ENCODE results near the gene AKNA. TPM values are rescaled to one million over a fixed set of nuclear protein-coding genes. Genes with fewer than 3 reads are reported as not detected.

The AKNA gene
- total RNA-seq, 1 donor from 2014 or later: 24.6 TPM

DNA sequence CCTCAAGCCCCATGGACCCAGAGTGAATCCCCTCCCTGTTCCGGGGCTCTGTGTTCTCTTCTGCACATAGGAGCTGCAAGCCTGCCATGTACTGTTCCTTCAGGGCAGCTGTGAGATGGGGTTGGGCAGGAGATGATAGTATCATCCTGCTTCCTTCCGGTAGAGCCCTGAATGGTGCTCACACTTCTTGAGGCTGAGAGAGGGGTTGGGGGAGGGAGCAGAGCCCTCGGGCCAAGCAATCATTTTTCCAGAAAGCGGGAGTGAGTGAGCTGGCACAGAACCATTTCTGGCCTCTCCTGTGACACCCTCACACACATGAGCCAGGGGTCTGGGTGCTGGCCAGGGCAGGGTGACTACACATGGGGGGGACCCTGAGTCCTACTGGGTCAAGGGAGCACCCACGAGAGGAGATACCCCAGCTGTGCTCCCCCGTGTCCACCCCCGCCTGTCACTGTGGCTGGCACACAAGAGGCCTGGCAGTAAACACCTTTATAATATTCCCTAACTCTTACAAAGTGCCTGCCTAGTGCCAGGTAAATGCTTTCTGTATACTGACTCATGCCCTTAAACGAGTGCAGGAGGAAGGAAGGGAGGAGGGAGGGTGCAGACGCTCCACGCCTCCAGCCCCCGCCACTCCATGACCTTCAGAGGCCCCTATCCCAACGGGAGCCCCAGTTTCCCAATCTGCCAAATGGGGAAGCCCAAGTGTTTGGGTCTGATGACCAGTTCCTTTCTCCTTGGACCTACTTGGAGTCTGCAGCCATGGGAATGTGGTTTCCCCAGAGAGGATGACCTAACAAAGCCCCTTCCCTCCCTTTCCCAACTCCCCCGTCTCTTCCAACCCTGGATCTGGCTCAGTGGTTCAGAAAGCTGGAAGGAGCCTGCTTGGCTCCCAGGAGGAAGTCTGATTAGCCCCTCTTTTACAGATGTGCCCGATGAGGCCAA is 15.5 kb downstream of the AKNA start:
- Mint-ChIP-seq H3K27ac (no peak overlapping the region), H3K9me3 (ENCODE audit: low read depth) (no peaks in the 10 kb centered on the region), H3K27me3 (no peaks in the 10 kb centered on the region), H3K4me1 (ENCODE audit: low read depth) (no peaks in the 10 kb centered on the region), H3K36me3 (ENCODE audit: insufficient read depth) (peaks cover 2% of the 10 kb centered on the region), H3K4me3 (ENCODE audit: low read depth) (no peak overlapping the region)
- TF ChIP-seq CTCF (IDR thresholded peaks at IDR 0.05; ENCODE audit: unreplicated experiment): no peak
- DNase-seq (ENCODE audit: low spot score, unreplicated experiment): no peak

- TF ChIP-seq CTCF (IDR thresholded peaks at IDR 0.05; ENCODE audit: unreplicated experiment): no peak
- no peak overlapping the region for H3K4me3 Mint-ChIP-seq (ENCODE audit: low read depth)
- DNase-seq (ENCODE audit: low spot score, unreplicated experiment): no peak
- H3K9me3 Mint-ChIP-seq (ENCODE audit: low read depth): no peaks in the 10 kb centered on the region
- peaks cover 2% of the 10 kb centered on the region for H3K36me3 Mint-ChIP-seq (ENCODE audit: insufficient read depth)
- no peaks in the 10 kb centered on the region for H3K4me1 Mint-ChIP-seq (ENCODE audit: low read depth)
- H3K27ac Mint-ChIP-seq: no peak overlapping the region
- H3K27me3 Mint-ChIP-seq: no peaks in the 10 kb centered on the region
These were observed 16.3 kb downstream of the AKNA start for GRCh38 chr9:114371343-114371944.

- Mint-ChIP-seq H3K36me3 (ENCODE audit: insufficient read depth) (peaks cover 2% of the 10 kb centered on the region), H3K27me3 (no peaks in the 10 kb centered on the region), H3K9me3 (ENCODE audit: low read depth) (no peaks in the 10 kb centered on the region), H3K4me3 (ENCODE audit: low read depth) (no peak overlapping the region), H3K4me1 (ENCODE audit: low read depth) (no peaks in the 10 kb centered on the region), H3K27ac (no peak overlapping the region)
- no peak for TF ChIP-seq CTCF (IDR thresholded peaks at IDR 0.05; ENCODE audit: unreplicated experiment)
- DNase-seq (ENCODE audit: low spot score, unreplicated experiment): no peak
These were observed 16.8 kb downstream of the AKNA start for GRCh38 chr9:114370968-114371320.

- no peak overlapping the region for H3K27ac Mint-ChIP-seq
- no peak for TF ChIP-seq CTCF (IDR thresholded peaks at IDR 0.05; ENCODE audit: unreplicated experiment)
These were observed 17.4 kb downstream of the AKNA start for GRCh38 chr9:114370251-114370967.

More at GRCh38 chr9:114370251-114370967, 17.4 kb downstream of the AKNA start:
- no peaks in the 10 kb centered on the region for H3K4me1 Mint-ChIP-seq (ENCODE audit: low read depth)
- no peak overlapping the region for H3K4me3 Mint-ChIP-seq (ENCODE audit: low read depth)
- H3K27me3 Mint-ChIP-seq: no peaks in the 10 kb centered on the region
- peaks cover 2% of the 10 kb centered on the region for H3K36me3 Mint-ChIP-seq (ENCODE audit: insufficient read depth)
- no peak for DNase-seq (ENCODE audit: low spot score, unreplicated experiment)
- no peaks in the 10 kb centered on the region for H3K9me3 Mint-ChIP-seq (ENCODE audit: low read depth)

Data from progenitor cell of endocrine pancreas (in vitro differentiated cells).